ENCODE measurements around the gene EPHA4. TPM values are rescaled to one million over a fixed set of nuclear protein-coding genes. Genes with fewer than 3 reads are reported as not detected.

The EPHA4 gene
- total and polyA plus RNA-seq, 9 donors = 11.3 to 39.3 (median 24.9) TPM

DNA sequence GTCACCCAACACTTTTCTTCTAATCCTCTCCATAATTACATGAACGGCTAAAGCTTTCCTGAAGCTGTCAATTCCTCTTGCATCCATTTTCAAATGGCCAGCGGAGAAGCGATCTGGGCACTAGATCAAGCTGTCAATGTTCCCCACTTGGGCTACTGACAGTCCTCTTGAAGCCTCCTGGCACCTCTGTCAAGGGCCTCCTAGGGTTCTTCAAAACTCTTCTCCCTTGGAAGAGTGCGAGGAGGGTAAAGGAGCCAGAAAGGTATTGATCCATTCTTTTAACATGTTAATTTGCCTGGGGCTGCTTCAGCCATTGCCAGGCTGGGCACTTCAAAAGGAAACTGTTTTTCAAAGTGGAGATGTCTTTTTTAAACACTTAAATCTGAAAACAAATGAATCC is 19.8 kb downstream of the EPHA4 start:
- no peak for DNase-seq
- Histone ChIP-seq H3K4me1 (ENCODE audit: insufficient read depth) (peaks cover 4% of the 10 kb centered on the region), H3K27ac (no peak overlapping the region), H3K9me3 (no peaks in the 10 kb centered on the region), H3K27me3 (no peaks in the 10 kb centered on the region), H3K36me3 (no peaks in the 10 kb centered on the region), H3K4me3 (no peak overlapping the region)
- TF ChIP-seq EP300 (IDR thresholded peaks at IDR 0.05) = no peak
- TF ChIP-seq CTCF (IDR thresholded peaks at IDR 0.05) = no peak
- no peak for TF ChIP-seq POLR2A (IDR thresholded peaks at IDR 0.05)
- 92 to 98% (median 97%) methylated on average over 4 of the region's 4 CpGs for WGBS, 3 donors
- intact Hi-C loops (cut with DNase I) = no loop called here

DNA sequence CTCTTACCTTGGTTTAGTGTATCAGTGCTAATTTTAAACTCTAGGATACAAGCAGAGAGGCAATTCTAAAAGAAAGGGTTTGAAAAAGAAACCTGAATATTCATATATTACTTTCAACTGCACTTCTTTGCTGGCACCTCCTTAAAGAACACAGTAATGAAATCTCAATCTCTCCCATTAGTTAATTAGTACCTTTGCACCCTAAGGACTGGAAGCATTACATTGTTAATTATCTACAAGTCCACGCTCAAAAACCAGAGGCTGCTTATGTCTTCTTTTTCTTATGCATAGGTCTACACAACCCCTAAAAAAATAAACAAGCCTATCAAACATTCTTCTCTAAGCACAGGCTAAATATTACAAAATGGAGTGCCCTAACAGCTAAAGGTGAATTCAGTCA is 20.2 kb downstream of the EPHA4 start:
- DNase-seq = no peak
- no peak overlapping the region for H3K27ac ChIP-seq
- no peak overlapping the region for H3K4me3 ChIP-seq
- intact Hi-C loops (cut with DNase I) = no loop called here
- H3K36me3 ChIP-seq = no peaks in the 10 kb centered on the region
- no peaks in the 10 kb centered on the region for H3K9me3 ChIP-seq
- 89 to 99% (median 93%) methylated on average over 1 of the region's 1 CpG for WGBS, 3 donors
- H3K4me1 ChIP-seq (ENCODE audit: insufficient read depth) = peaks cover 3% of the 10 kb centered on the region
- no peak for TF ChIP-seq CTCF (IDR thresholded peaks at IDR 0.05)
- no peak for TF ChIP-seq POLR2A (IDR thresholded peaks at IDR 0.05)
- no peak for TF ChIP-seq EP300 (IDR thresholded peaks at IDR 0.05)
- H3K27me3 ChIP-seq = no peaks in the 10 kb centered on the region

GRCh38 chr2:221549143-221549542 is 23.0 kb downstream of the EPHA4 start:
- intact Hi-C loops (cut with DNase I) = no loop called here
- Histone ChIP-seq H3K9me3 (no peaks in the 10 kb centered on the region), H3K36me3 (no peaks in the 10 kb centered on the region), H3K27me3 (no peaks in the 10 kb centered on the region), H3K27ac (no peak overlapping the region), H3K4me3 (no peak overlapping the region), H3K4me1 (ENCODE audit: insufficient read depth) (no peaks in the 10 kb centered on the region)
- no peak for DNase-seq
- TF ChIP-seq POLR2A (IDR thresholded peaks at IDR 0.05) (no peak), CTCF (IDR thresholded peaks at IDR 0.05) (no peak), EP300 (IDR thresholded peaks at IDR 0.05) (no peak)

DNA sequence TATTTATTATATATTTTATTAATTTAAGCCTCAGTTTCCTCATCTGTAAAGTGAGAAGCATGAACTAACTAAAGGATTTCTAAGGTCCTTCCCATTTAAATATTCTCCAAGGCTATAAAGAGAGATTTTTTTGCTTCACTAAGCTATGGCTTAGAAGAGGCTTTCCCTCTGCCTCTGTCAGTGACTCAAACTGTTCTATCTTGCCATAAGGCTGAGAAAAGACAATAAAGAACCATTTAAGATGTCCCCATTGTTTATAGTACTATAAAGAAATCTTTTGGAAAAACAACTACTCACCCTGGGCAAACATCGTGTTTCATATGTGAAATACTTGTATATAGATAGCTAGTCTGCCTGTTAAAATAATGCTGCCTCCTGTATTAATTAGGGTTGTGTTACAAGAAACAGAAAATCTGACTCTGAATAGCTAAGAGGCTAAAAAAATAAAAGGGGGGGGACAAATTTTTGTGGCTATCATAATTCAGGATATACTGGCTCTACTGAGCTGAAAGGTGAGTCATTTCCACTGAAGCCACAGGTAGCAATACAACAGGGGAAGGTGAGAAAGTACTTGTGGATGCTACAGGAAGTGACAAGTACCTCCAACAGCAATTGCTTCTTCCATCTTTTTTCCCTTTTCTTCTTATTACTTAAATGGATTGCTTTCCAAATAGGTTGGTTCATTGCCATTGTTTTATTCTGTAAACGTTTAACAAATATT is 25.4 kb downstream of the EPHA4 start:
- Histone ChIP-seq H3K27me3 (no peaks in the 10 kb centered on the region), H3K4me3 (no peak overlapping the region), H3K4me1 (ENCODE audit: insufficient read depth) (no peaks in the 10 kb centered on the region), H3K9me3 (no peaks in the 10 kb centered on the region), H3K36me3 (no peaks in the 10 kb centered on the region), H3K27ac (no peak overlapping the region)
- no peak for TF ChIP-seq CTCF (IDR thresholded peaks at IDR 0.05)
- 68 to 78% (median 76%) methylated on average over 2 of the region's 2 CpGs for WGBS, 3 donors
- no peak for DNase-seq
- intact Hi-C loops (cut with DNase I) = no loop called here

Data from ovary (tissue), 9 donors.